Endothelial cell (in vitro differentiated cells): ENCODE results near the gene GABRB1. TPM values are rescaled to one million over a fixed set of nuclear protein-coding genes. Genes with fewer than 3 reads are reported as not detected.

Source experiments
- DNase-seq: peaks from one replicate; pipeline ENCODE4 v3.0.0; 2021; ENCODE audit warnings: low spot score
- H3K27ac Mint-ChIP-seq: one replicate; pipeline ENCODE4 v1.8.0; 2021; ENCODE audit warnings: mixed read lengths, inconsistent platforms; ENCODE audit not compliant: unreplicated experiment
- H3K27me3 Mint-ChIP-seq: one replicate; pipeline ENCODE4 v1.8.0; 2021; ENCODE audit warnings: mild to moderate bottlenecking, moderate library complexity, mixed read lengths, inconsistent platforms; ENCODE audit not compliant: unreplicated experiment
- H3K36me3 Mint-ChIP-seq: one replicate; pipeline ENCODE4 v1.8.0; 2021; ENCODE audit warnings: mild to moderate bottlenecking, low read depth, mixed read lengths, inconsistent platforms; ENCODE audit not compliant: unreplicated experiment
- H3K4me1 Mint-ChIP-seq: one replicate; pipeline ENCODE4 v1.8.0; 2021; ENCODE audit warnings: mild to moderate bottlenecking, mixed read lengths, inconsistent platforms; ENCODE audit not compliant: unreplicated experiment
- H3K4me3 Mint-ChIP-seq: one replicate; pipeline ENCODE4 v1.8.0; 2021; ENCODE audit warnings: mild to moderate bottlenecking, mixed read lengths, inconsistent platforms; ENCODE audit not compliant: unreplicated experiment
- H3K9me3 Mint-ChIP-seq: one replicate; pipeline ENCODE4 v1.8.0; 2021; ENCODE audit warnings: mixed read lengths, inconsistent platforms; ENCODE audit not compliant: unreplicated experiment
- CTCF ChIP-seq: fragments of 200-600 bp; sonication (generic); IDR thresholded peaks from one replicate; pipeline ENCODE4 v1.5.0; 2021; ENCODE audit warnings: antibody characterized with exemption; ENCODE audit not compliant: unreplicated experiment
- total RNA-seq: library from RNA; stranded (reverse); fragmentation: NEBNext Ultra II Directional; extraction: Animal tissue kit (Norgen Biotek cat#: 25700); gene quantifications from one replicate; pipeline ENCODE4 v1.2.1, GENCODE V29; 2021; ENCODE audit not compliant: unreplicated experiment

Gene GABRB1
- total RNA-seq, 1 donor from 2014 or later = not detected

- Mint-ChIP-seq H3K27ac (no peak overlapping the region), H3K4me1 (no peaks in the 10 kb centered on the region), H3K9me3 (no peaks in the 10 kb centered on the region), H3K4me3 (no peak overlapping the region), H3K36me3 (no peaks in the 10 kb centered on the region), H3K27me3 (no peaks in the 10 kb centered on the region)
- TF ChIP-seq CTCF = no peak
- DNase-seq = no peak
Observed at GRCh38 chr4:47330866-47331265, 299.5 kb downstream of the GABRB1 start.

- H3K9me3 Mint-ChIP-seq = no peaks in the 10 kb centered on the region
- H3K27me3 Mint-ChIP-seq = no peaks in the 10 kb centered on the region
- no peaks in the 10 kb centered on the region for H3K4me1 Mint-ChIP-seq
- DNase-seq = no peak
- H3K36me3 Mint-ChIP-seq = no peaks in the 10 kb centered on the region
- H3K27ac Mint-ChIP-seq = no peak overlapping the region
- no peak for TF ChIP-seq CTCF
- H3K4me3 Mint-ChIP-seq = no peak overlapping the region
Observed at GRCh38 chr4:47334652-47335051, 303.3 kb downstream of the GABRB1 start.

- no peak for DNase-seq
- Mint-ChIP-seq H3K9me3 (no peaks in the 10 kb centered on the region), H3K36me3 (no peaks in the 10 kb centered on the region), H3K4me3 (no peak overlapping the region), H3K4me1 (no peaks in the 10 kb centered on the region), H3K27me3 (no peaks in the 10 kb centered on the region), H3K27ac (no peak overlapping the region)
- no peak for TF ChIP-seq CTCF
Observed at GRCh38 chr4:47337893-47338292, 306.5 kb downstream of the GABRB1 start.

- Mint-ChIP-seq H3K4me3 (no peak overlapping the region), H3K36me3 (no peaks in the 10 kb centered on the region), H3K27ac (no peak overlapping the region), H3K4me1 (no peaks in the 10 kb centered on the region), H3K27me3 (no peaks in the 10 kb centered on the region), H3K9me3 (no peaks in the 10 kb centered on the region)
- TF ChIP-seq CTCF = no peak
- no peak for DNase-seq
Observed at GRCh38 chr4:47340914-47341313, 309.5 kb downstream of the GABRB1 start.

- Mint-ChIP-seq H3K4me1 (no peaks in the 10 kb centered on the region), H3K9me3 (no peaks in the 10 kb centered on the region), H3K27ac (no peak overlapping the region), H3K4me3 (no peak overlapping the region), H3K27me3 (no peaks in the 10 kb centered on the region), H3K36me3 (no peaks in the 10 kb centered on the region)
- TF ChIP-seq CTCF = no peak
- no peak for DNase-seq
Observed at GRCh38 chr4:47342796-47343195, 311.4 kb downstream of the GABRB1 start.
